ENCODE data around the gene DENND4C.
"Not testable (repeated sequence)": the region's sequence is repeated elsewhere in the genome, so short reads cannot be mapped to it uniquely, and the experiment has no call there.

The DENND4C gene

DNA sequence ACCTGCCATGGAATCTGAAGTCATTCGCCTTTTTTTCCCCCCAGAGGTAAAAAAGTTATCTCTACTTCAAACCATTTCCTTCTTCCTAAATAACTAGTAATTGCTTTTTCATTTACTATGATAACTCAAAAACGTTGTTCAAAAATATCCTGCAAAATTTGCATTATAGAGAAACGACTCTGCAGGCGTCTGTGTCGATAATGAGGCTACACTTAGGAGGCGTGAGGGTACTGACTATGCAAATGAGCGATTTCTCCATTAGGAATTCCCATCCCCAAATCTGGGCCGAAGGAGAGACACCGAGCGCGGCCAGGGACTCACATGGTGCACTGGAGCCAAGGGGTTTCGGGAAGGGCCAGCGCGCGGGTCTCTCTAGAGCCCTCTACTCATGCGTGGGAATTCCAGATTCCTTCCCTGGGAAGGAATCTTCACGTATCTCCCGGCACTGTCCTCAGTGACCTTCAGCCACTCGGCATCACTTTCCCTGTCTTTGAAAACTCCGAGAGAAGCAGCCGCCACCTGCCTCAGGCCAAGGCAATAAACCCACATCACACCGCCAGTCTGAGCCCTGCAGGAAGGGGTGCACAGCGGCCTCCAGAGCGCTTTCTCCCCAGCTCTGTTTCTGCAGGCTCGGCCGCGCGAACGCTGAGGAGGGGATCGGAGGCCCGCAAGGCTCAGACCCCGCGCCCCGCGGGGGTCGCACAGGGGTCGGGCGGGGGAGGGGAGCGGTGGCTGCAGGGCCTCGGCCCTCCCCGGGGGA is 718 bp upstream of the DENND4C start:
- DNase-seq: peak; percentile 58

DNA sequence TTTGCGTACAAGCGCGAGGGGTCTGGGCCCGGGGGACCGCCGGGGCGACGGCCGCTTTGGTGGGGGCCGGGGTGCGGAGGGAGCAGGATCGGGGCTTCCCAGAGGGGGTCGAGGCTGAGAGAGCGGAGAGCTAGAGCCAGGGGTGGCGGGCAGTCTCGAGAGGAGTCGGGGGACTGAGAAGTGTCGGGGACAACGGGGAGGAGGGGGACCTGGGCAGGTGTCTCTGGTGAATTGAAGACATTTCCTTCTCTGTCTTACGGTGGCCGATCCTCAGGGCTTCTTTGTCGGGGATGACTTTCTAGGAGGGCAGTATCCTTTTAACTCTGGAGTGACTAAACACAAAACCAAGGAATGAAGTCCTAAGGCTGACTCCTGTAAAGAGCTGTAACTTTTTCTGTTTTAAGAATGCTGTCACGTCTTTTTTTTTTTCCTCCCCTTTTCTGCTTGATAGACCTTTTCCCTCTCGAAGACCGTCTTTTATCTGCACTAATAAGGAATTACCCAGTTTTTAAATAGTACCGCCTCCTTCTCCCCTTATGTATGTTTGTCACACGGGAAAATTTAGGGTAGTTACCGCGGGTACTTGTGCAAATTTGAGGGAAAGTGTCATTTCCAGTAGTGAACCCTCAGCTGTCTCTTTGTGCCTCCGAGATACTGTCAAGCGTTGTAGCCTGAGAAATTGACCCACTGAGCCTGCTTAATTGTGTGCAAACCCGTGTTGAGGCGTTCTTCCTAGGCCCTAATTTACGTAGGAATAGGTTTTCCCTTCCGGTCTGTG is 822 bp downstream of the DENND4C start:
- DNase-seq: peak; percentile 21

DNA sequence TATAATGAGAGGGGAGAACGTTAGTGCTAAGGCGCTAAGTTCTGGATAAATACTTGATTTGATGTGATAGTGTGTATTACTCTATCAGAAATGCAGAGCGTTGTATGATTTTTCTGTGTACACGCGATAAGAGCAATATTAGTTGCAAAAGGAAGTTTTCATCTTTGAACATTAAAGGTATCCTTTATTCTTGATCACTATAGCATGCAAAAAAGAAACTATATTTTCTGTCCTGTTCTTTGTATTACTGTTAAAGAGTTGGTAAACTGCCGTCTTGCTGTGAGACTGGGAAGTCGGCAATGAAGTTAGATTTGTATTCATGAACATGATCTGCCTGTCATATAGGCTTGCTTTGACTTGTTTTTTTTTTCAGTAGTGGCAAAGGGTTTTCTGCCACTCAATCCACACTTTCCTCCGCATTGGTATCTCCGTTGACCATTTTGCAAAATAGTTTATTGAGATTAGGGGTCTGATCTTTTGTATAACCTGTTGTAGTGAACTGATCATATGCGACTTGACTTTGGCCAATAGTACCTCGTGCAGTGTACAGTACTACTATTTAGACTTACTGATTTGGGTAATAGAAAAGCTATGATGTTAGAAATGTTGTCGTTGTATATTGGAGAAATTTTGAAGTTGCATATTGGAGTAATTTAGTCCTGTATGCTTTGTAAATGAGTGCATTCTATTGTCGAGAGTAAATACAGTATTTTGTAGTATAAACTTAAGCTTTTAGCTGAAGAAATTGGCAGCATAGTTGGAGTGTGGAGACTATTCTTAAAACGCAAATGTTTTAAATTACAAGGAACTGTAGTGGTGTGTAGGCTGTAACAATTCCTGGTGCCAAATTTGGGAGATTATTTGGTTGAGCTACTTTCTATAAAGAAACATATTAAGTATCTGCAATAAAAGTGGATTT is 1.7 kb downstream of the DENND4C start:
- DNase-seq: no peak

DNA sequence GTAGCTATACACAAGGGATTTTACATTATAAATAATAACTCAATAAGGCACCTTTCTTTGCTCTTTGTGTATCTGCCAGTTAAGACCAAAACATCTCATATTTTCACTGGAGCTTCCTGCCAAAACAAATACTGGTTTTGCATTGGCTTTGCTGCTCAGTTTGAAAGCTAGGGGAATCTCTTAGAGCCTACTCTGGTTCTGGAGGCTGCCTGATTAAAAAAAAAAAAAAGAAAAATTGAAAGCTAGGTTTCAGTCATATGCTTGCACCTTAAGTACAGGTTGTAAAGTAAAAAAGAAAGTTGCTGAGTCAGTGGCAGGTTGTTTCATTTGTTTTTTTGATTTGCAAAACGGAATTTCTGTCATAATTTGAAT is 2.3 kb downstream of the DENND4C start:
- no peak for DNase-seq

DNA sequence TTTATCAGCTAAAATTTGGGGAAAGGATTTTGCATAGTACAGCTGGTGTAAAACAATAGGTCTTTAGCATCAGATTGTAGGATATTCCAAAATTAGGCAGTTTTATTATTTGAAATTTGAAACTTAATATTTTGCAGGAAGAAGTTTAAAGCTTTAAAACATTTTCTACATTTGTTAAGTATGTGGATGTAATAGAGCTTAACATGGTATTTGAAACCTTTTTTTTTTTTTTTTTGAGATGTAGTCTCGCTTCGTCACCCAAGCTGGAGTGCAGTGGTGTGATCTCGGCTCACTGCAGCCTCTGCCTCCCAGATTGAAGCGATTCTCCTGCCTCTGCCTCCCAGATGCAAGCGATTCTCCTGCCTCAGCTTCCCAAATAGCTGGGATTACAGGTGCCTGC is 2.9 kb downstream of the DENND4C start:
- DNase-seq: no peak

DNA sequence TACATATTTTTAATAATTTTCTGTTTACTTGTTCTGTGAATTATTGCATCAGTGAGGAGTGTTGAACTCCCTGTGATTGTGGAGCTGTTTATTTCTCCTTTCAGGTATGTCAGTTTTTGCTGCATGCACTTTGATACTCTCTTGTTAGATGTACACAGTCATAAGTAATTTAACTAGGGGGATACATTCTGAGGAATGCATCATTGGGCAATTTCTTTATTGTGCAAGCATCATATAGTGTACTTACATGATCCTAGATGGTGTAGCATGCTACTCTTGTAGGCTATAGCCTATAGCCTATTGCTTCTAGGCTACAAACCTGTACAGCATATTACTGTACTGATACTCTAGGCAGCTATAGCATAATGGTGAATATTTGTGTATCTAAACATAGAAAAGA is 9.5 kb downstream of the DENND4C start:
- no peak for DNase-seq

DNA sequence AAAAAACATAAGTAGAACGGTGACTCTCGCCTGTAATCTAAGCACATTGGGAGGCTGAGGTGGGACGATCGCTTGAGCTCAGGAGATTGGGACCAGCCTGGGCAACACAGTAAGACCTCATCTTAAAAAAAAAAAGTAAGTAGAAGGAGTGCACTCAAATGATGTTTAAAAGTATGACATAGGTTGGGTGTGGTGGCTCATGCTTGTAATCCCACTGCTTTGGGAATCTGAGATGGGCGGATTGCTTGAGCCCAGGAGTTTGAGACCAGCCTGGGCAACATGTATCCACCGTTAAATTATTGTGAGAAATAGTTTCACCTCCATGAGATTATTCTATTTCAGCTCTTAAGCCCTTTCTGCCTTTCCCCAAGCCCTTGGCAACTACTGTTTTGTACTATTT is 11.2 kb downstream of the DENND4C start:
- DNase-seq: no peak

DNA sequence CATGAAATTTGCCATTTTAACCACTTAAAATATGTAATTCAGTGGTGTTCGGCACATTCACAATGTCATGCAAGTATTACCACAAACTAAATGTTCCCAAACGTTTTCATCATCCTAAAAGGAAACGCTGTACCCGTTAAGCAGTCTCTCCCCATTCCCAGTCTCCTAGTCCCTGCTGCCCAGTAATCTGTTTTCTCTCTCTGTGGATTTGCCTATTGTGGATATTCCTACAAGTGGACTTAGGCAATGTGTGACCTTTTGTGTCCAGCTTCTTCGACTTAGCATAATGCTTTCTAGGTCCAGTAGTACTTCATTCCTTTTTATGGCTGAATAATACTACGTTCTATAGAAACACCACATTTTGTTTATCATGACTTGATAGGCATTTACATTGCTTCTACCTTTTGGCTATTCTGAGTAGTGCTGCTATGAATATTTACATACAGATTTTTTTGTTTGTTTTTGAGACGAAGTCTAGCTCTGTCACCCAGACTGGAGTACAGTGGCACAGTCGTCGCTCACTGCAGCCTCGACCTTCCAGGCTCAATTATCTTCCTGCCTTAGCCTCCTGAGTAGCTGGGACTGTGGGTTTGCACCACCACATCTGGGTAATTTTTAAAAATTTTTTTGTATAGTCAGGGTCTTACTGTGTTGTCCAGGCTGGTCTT is 13.0 kb downstream of the DENND4C start:
- DNase-seq: no peak

DNA sequence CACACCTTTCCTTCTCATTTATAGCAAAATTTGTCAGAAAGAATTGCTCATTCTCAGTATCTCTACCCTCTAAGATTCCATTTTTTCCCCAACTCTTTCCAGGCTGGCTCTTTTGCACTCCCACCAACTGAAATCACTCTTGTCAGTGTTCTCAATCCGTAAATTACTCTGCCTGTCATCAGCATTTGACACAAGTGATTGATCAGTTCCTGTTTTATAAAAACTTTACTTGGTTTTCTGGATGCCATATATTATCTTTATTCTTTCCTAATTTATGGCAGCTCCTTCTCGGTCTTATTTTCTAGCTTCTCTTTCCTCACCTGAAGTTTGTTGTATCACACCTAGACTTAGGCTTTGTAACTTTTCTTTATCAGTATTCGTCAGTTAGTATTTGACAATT is 16.4 kb downstream of the DENND4C start:
- no peak for DNase-seq

DNA sequence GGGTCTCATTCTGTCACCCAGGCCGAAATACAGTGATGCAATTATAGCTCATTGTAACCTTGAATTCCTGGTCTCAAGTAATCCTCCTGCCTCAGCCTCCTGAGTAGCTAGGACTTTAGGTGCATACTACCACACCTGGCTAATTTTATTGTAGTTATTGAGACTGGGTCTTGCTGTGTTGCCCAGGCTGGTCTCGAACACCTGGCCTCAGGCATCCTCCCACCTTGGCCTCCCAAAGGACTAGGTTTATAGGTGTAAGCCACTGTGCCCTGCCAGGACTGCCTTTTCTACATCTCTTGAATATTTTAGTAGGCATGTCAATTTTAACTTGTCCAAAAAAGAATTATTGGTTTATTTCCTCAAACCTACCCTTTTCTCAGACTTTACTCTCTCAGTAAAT is 16.9 kb downstream of the DENND4C start:
- DNase-seq: no peak

DNA sequence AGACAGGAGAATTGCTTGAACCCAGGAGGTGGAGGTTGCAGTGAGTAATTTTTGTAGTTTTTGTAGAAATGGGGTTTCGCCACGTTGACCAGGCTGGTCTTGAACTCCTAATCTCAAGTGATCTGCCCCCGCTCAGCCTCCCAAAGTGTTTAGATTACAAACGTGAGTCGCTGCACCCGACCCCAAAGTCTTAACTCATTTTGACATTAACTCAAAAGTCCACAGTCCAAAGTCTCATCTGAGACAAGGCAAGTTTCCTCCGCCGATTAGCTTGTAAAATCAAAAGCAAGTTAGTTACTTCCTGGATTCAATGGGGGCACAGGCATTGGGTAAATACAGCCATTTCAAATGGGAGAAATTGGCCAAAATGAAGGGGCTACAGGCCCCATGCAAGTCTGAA is 19.9 kb downstream of the DENND4C start:
- DNase-seq: not testable (repeated sequence)

DNA sequence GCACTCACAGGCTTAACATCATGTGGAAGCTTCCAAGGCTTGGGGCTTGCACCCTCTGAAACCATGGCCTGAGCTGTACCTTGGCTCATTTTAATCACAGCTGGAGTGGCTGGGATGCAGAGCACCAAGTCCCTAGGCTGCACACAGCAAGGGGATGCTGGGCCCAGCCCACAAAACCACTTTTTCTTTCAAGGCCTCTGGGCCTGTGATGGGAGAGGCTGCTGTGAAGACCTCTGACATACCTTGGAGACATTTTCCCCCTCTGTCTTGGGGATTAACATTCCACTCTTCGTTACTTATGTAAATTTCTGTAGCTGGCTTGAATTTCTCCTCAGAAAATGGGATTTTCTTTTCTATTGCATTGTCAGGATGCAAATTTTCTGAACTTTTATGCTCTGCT is 20.7 kb downstream of the DENND4C start:
- DNase-seq: not testable (repeated sequence)

DNA sequence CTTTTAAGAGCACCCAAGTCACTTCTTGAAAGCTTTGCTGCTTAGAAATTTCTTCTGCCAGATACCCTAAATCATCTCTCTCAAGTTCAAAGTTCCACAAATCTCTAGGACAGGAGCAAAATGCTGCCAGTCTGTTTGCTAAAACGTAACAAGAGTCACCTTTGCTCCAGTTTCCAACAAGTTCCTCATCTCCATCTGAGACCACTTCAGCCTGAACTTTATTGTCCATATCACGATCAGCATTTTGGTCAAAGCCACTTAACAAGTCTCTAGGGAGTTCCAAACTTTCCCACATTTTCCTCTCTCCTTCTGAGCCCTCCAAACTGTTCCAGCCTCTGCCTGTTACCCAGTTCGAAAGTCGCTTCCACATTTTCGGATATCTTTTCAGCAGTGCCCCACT is 21.1 kb downstream of the DENND4C start:
- not testable (repeated sequence) for DNase-seq

DNA sequence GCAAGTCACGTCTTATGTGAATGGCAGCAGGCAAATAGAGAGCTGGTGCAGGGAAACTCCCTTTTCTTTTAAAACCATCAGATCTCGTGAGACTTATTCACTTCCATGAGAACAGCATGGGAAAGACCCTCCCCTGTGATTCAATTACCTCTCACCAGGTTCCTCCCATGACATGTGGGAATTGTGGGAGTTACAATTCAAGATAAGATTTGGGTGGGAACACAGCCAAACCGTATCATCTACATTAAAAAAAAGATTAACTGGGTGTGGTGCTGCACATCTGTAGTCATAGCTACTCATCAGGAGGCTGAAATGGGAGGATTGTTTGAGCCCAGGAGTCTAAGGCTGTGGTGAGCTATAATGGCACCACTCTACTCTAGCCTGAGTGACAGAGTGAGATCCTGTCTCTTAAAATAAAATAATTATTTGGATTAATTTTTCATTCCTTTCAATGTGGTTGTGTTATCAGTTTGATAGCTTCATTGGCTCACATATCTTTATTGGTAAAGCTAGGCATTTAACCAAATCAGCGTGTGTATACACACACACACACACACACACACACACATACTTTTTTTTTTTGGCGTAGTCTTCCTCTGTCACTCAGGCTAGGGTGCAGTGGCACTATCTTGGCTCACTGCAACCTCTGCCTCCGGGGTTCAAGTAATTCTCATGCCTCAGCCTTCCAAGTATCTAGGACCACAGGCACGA is 21.8 kb downstream of the DENND4C start:
- DNase-seq: no peak

DNA sequence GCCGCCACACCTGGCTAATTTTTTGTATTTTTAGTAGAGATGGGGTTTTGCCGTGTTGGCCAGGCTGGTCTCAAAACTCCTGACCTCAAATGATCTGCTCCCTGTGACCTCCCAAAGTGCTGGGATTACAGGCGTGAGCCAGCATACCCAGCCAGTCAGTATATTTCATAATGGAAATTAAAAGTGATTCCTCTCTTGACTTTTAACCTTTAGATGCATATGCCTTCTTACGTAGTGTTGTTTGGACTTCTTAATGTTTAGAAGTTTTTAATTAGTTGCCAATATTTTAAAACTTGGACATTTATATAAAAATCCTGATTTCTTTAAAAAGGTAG is 22.4 kb downstream of the DENND4C start:
- no peak for DNase-seq

DNA sequence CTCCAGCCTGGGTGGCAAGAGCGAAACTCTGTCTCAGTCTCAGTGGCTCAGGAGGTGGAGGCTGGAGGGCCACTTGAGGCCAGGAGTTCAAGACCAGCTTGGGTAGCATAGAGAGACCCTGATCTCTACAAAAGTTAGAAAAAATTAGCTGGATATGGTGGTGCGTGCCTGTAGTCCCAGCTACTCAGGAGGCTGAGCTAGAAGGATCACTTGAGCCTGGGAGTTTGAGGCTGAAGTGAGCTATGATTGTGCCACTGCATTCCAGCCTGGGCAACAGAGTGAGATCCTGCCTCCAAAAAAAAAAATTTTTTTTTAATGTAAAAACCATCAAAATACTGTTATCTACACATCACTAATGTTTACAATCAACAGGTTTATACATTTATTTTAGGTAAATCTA is 24.6 kb downstream of the DENND4C start:
- no peak for DNase-seq

DNA sequence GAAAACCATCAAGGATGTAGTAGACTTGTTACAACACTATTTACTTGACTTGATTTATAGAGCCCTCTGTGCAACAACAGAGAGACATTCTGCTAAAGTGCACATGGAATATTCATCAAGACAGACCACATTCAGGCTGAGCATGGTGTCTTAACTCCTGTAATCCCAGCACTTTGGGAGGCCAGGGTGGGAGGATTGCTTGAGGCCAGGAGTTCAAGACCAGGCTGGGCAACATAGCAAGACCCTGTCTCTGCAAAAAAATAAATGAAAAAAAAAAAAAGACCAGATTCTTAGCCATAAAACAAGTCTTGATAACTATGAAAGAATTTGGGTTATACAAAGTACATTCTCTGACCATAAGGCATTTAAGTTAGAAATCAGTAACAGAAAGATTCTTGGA is 25.3 kb downstream of the DENND4C start:
- no peak for DNase-seq

DNA sequence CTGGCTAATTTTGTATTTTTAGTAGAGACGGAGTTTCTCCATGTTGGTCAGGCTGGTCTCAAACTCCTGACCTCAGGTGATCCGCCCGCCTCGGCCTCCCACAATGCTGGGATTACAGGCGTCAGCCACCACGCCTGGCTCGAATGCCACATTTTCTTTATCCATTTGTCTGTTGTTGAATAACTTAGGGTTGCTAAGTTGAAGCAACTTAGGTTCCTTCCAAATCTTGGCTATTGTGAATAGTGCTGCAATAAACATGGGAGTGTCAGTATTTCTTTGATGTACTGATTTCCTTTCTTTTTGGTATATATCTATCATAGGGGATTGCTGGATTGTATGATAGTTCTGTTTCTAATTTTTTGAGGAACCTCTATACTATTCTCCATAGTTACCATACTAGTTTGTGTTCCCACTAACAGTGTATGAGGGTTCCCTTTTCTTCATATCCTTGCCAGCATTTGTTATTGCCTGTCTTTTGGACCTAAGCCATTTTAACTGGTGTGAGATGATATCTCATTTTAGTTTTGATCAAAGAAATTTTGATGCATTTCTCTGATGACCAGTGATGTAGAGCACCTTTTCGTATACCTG is 29.3 kb downstream of the DENND4C start:
- DNase-seq: not testable (repeated sequence)

DNA sequence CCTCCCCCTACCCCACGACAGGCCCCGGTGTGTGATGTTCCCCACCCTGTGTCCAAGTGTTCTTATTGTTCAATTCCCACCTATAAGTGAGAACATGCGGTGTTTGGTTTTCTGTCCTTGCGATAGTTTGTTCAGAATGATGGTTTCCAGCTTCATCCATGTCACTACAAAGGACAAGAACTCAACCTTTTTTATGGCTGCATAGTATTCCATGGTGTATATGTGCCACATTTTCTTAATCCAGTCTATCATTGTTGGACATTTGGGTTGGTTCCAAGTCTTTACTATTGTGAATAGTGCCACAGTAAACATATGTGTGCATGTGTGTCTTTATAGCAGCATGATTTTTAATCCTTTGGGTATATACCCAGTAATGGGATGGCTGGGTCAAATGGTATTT is 35.1 kb downstream of the DENND4C start:
- DNase-seq: not testable (repeated sequence)

DNA sequence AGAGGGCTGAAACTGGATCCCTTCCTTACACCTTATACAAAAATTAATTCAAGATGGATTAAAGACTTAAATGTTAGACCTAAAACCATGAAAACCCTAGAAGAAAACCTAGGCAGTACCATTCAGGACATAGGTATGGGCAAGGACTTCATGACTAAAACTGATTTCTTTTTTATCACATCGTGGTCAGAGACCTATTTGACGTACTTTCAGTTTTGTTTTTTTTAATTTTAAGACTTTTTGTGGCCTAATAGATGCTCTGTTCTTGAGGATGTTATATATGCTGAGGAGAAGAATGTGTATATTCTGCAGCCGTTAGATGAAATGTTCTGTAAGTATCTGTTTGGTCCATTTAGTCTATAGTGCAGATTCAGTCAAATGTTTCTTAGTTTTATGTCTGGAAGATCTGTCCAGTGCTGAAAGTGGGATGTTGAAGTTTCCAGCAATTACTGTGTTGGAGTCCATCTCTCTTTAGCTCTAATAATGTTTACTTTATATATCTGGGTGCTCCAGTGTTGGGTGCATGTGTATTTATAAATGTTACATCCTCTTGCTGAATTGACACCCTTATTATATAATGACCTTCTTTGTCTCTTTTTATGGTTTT is 36.4 kb downstream of the DENND4C start:
- not testable (repeated sequence) for DNase-seq

DNA sequence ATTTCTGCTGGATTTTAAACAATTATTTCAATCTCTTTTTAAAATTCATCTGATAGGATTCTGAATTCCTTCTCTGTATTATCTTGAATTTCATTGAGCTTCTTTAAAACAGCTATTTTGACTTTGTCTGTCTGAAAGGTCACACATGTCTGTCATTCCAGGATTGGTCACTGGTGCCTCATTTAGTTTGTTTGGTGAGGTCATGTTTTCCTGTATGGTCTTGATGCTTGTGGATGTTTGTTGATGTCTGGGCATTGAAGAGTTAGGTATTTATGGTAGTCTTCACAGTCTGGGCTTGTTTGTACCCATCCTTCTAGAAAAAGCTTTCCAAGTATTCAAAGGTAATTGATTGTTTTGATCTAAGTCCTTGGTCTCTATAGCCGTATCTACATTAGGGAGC is 39.1 kb downstream of the DENND4C start:
- DNase-seq: no peak
